T-helper 1 cell treated with Interleukin-12 subunit alpha and Interleukin-12 subunit beta and Interleukin-4 antibody, amounts not matched to agents 30 μg/mL and 1 μg/mL, for 36 hours (primary cell): ENCODE data around the gene SNPH.
"Not testable (repeated sequence)": the region's sequence is repeated elsewhere in the genome, so short reads cannot be mapped to it uniquely, and the experiment has no call there.

Experiments
- H3K27ac Mint-ChIP-seq: one replicate; pipeline ENCODE4 v1.8.0; 2021; ENCODE audit warnings: mild to moderate bottlenecking, mixed read lengths
- H3K27me3 Mint-ChIP-seq: one replicate; pipeline ENCODE4 v1.8.0; 2021; ENCODE audit warnings: low read depth, mixed read lengths
- H3K36me3 Mint-ChIP-seq: one replicate; pipeline ENCODE4 v1.8.0; 2021; ENCODE audit warnings: low read depth, mixed read lengths
- H3K4me1 Mint-ChIP-seq: one replicate; pipeline ENCODE4 v1.8.0; 2021; ENCODE audit warnings: low read depth, mixed read lengths
- H3K4me3 Mint-ChIP-seq: one replicate; pipeline ENCODE4 v1.8.0; 2021; ENCODE audit warnings: mild to moderate bottlenecking, moderate library complexity, mixed read lengths
- H3K9me3 Mint-ChIP-seq: one replicate; pipeline ENCODE4 v1.8.0; 2021; ENCODE audit warnings: mixed read lengths

Gene SNPH

GRCh38 chr20:1336699-1337367 lies 70.7 kb downstream of the SNPH start:
- Mint-ChIP-seq H3K27me3 (no peaks in the 10 kb centered on the region), H3K4me3 (no peak overlapping the region), H3K36me3 (peaks cover 8% of the 10 kb centered on the region), H3K9me3 (no peaks in the 10 kb centered on the region), H3K4me1 (peaks cover 23% of the 10 kb centered on the region), H3K27ac (no peak overlapping the region)

- Mint-ChIP-seq H3K4me3 (no peak overlapping the region), H3K27ac (no peak overlapping the region), H3K36me3 (peaks cover 9% of the 10 kb centered on the region), H3K27me3 (no peaks in the 10 kb centered on the region), H3K9me3 (no peaks in the 10 kb centered on the region), H3K4me1 (peaks cover 22% of the 10 kb centered on the region)
Measured at GRCh38 chr20:1337441-1337840, 71.3 kb downstream of the SNPH start.

- no peak overlapping the region for H3K4me3 Mint-ChIP-seq
- no peaks in the 10 kb centered on the region for H3K9me3 Mint-ChIP-seq
- H3K27ac Mint-ChIP-seq = no peak overlapping the region
- no peaks in the 10 kb centered on the region for H3K27me3 Mint-ChIP-seq
- H3K36me3 Mint-ChIP-seq = peaks cover 9% of the 10 kb centered on the region
- H3K4me1 Mint-ChIP-seq = peaks cover 18% of the 10 kb centered on the region
Measured at GRCh38 chr20:1338096-1338495, 72.0 kb downstream of the SNPH start.

DNA sequence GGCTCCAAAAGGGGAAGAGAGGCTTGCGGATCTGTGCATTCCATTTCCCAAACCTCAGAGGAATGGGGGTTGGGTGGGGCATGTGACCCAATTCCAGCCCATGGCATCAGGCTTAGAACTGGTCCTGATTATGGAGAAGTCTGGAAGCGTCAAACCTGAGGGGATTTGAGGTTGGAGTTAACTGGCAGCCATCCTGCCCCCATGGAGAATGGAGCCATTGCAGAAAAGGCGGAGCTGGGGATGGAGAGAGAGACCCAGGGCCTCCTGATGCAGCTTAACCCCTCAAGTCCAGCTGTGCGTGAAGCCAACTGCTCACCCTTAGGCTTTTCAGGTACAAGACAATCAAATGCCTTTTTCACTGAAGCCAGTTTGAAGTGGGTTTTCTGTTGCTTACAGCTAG lies 72.7 kb downstream of the SNPH start:
- peaks cover 6% of the 10 kb centered on the region for H3K36me3 Mint-ChIP-seq
- H3K9me3 Mint-ChIP-seq = no peaks in the 10 kb centered on the region
- no peaks in the 10 kb centered on the region for H3K27me3 Mint-ChIP-seq
- peaks cover 16% of the 10 kb centered on the region for H3K4me1 Mint-ChIP-seq
- H3K27ac Mint-ChIP-seq = no peak overlapping the region
- H3K4me3 Mint-ChIP-seq = no peak overlapping the region

DNA sequence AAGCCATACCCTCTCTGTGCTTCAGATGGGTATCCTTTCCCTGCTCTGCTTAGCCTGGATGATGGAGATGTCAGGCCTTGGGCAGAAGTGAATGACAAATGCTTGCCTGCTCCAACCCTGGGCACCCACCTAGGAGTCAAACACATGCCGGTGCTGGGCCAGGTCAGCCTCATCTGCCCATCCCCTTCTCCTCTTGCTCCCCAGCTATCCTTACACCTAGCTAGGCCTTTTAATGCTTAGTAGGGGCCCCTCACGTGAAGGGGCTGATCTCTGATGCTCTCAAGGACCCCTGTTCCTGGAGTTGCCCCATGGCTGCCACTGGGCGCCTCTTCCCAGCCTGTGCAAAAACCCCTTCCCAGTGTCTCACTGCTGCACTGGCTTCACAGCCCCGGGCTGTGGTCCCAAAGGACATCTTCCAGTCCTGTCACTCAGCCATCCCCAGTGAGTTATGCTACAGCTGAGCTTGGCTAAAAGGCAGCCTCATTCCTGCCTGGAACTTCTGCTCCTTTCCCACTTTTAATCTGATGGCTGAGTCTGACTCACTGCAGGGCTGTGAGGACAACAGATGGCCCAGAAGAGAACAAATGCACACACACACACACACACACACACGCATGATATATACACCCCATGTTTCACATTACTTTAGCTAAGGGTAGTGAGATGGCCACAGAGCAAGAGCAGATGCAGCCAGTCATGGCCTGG lies 75.6 kb downstream of the SNPH start:
- H3K27ac Mint-ChIP-seq = no peak overlapping the region
- no peak overlapping the region for H3K4me3 Mint-ChIP-seq
- no peaks in the 10 kb centered on the region for H3K9me3 Mint-ChIP-seq
- no peaks in the 10 kb centered on the region for H3K27me3 Mint-ChIP-seq
- H3K4me1 Mint-ChIP-seq = peaks cover 21% of the 10 kb centered on the region
- H3K36me3 Mint-ChIP-seq = peaks cover 8% of the 10 kb centered on the region

GRCh38 chr20:1343446-1344124 lies 77.5 kb downstream of the SNPH start:
- H3K27me3 Mint-ChIP-seq, H3K27ac Mint-ChIP-seq, H3K4me3 Mint-ChIP-seq: not testable (repeated sequence)
- Mint-ChIP-seq H3K9me3 (peaks cover 12% of the 10 kb centered on the region), H3K4me1 (peaks cover 19% of the 10 kb centered on the region), H3K36me3 (peaks cover 13% of the 10 kb centered on the region)

GRCh38 chr20:1345030-1345755 lies 79.1 kb downstream of the SNPH start:
- H3K27ac Mint-ChIP-seq = no peak overlapping the region
- peaks cover 19% of the 10 kb centered on the region for H3K4me1 Mint-ChIP-seq
- H3K36me3 Mint-ChIP-seq = peaks cover 19% of the 10 kb centered on the region
- no peaks in the 10 kb centered on the region for H3K27me3 Mint-ChIP-seq
- peaks cover 22% of the 10 kb centered on the region for H3K9me3 Mint-ChIP-seq
- no peak overlapping the region for H3K4me3 Mint-ChIP-seq

DNA sequence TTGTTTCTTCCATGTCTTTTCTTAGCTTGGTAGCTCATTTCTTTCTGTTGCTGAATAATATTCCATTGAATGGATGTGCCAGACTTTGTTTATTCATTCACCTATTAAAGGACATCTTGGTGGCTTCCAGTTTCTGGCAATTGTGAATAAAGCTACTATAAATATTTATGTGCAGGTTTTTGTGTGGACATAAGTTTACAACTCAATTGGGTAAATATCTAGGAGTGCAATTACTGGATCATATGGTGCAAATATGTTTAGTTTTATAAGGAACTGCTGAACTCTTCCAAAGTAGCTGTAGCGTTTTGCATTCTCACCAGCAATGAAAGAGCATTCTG lies 79.6 kb downstream of the SNPH start:
- peaks cover 19% of the 10 kb centered on the region for H3K4me1 Mint-ChIP-seq
- no peak overlapping the region for H3K4me3 Mint-ChIP-seq
- H3K36me3 Mint-ChIP-seq = peaks cover 22% of the 10 kb centered on the region
- peaks cover 25% of the 10 kb centered on the region for H3K9me3 Mint-ChIP-seq
- no peaks in the 10 kb centered on the region for H3K27me3 Mint-ChIP-seq
- H3K27ac Mint-ChIP-seq = no peak overlapping the region

- H3K4me1 Mint-ChIP-seq = peaks cover 20% of the 10 kb centered on the region
Measured at GRCh38 chr20:1346315-1346969, 80.3 kb downstream of the SNPH start.

DNA sequence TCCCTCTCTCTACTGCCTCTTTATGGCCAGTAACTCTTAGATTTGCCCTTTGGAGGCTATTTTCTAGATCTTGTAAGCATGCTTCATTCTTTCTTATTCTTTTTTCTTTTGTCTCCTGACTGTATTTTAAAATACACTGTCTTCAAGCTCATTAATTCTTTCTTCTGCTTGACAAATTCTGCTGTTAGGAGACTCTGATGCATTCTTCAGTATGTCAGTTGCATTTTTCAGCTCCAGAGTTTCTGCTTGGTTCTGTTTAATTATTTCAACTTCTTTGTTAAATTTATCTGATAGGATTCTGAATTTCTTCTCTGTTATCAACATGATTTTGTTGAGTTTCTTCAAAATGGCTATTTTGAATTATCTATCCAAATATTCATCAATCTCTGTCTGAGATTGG lies 87.9 kb downstream of the SNPH start:
- no peak overlapping the region for H3K4me3 Mint-ChIP-seq
- no peaks in the 10 kb centered on the region for H3K27me3 Mint-ChIP-seq
- peaks cover 18% of the 10 kb centered on the region for H3K4me1 Mint-ChIP-seq
- H3K9me3 Mint-ChIP-seq = peaks cover 55% of the 10 kb centered on the region
- H3K36me3 Mint-ChIP-seq = peaks cover 67% of the 10 kb centered on the region
- no peak overlapping the region for H3K27ac Mint-ChIP-seq

More at GRCh38 chr20:1346315-1346969, 80.3 kb downstream of the SNPH start:
- Mint-ChIP-seq H3K36me3 (peaks cover 30% of the 10 kb centered on the region), H3K27ac (no peak overlapping the region), H3K9me3 (peaks cover 33% of the 10 kb centered on the region), H3K27me3 (no peaks in the 10 kb centered on the region), H3K4me3 (no peak overlapping the region)

DNA sequence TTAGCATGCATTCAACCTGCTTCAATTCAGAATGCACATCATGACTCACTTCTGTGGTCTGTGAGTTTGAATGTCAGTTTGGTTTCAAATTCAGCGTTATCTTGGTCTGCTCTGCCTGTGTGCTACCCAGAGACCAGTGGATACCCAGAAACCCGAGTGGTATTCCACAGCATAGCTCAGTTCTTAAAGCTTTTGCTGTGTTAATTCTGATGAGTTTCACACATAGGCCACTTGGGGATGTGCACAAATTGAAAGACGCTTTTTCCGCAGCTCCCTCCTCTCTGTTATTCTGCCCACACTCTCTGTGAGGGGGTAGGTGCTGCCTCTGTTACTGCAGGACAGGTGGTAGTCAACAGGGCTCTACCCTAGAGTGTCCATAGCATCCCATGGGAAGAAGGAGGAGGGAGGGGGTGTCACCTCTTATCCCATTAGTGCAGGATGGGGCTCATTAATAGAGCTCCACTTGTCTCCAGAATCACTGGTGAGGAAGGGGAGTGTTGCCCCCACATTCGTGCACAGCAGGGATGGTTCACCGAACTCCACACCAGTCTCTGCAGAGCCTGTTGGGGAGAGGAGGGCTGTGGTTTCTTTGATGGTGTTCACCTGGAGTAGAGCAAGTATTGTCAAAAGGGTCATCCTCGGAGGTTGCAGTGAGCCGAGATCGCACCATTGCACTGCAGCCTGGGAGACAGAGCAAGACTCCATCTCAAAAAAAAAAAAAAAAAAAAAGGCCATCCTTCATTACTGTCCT lies 92.0 kb downstream of the SNPH start:
- H3K9me3 Mint-ChIP-seq = peaks cover 23% of the 10 kb centered on the region
- H3K27ac Mint-ChIP-seq = peak overlapping the region; percentile 87
- peaks cover 49% of the 10 kb centered on the region for H3K4me1 Mint-ChIP-seq
- H3K36me3 Mint-ChIP-seq = peaks cover 62% of the 10 kb centered on the region
- no peaks in the 10 kb centered on the region for H3K27me3 Mint-ChIP-seq
- peak overlapping the region; percentile 71 for H3K4me3 Mint-ChIP-seq
